SK-N-MC (cell line): Measurements from ENCODE around the gene UNC13C.

Source experiments
- DNase-seq: peaks from one replicate; pipeline ENCODE4 v3.0.0-alpha.2; 2011; ENCODE audit warnings: low read depth, low spot score
- H3K27ac ChIP-seq: fragments of 200-600 bp; sonication (generic); 2 replicates; pipeline ENCODE4 v1.5.1; 2016; ENCODE audit warnings: mixed run types
- H3K36me3 ChIP-seq: fragments of 200-600 bp; sonication (generic); 2 replicates; pipeline ENCODE4 v1.6.1; 2017; ENCODE audit warnings: antibody characterized with exemption, low read length, mixed read lengths; ENCODE audit not compliant: insufficient read depth
- H3K4me3 ChIP-seq: fragments of 200-600 bp; sonication (generic); 2 replicates; pipeline ENCODE4 v1.5.1; 2016
- H3K9ac ChIP-seq: fragments of 200-600 bp; sonication (generic); 2 replicates; pipeline ENCODE4 v1.8.0; 2017; ENCODE audit warnings: mixed run types, mixed read lengths; ENCODE audit not compliant: insufficient read length
- H3K9me3 ChIP-seq: fragments of 200-600 bp; sonication (generic); 2 replicates; pipeline ENCODE4 v1.6.1; 2017; ENCODE audit warnings: low read depth, mild to moderate bottlenecking, antibody characterized with exemption, low read length, moderate library complexity, mixed read lengths
- EZH2 ChIP-seq: fragments of 200-600 bp; sonication (generic); IDR thresholded peaks from one replicate; pipeline ENCODE4 v1.6.1; 2017; ENCODE audit warnings: antibody characterized with exemption
- FOXP2 ChIP-seq: optimal IDR thresholded peaks from 2 replicates; pipeline ENCODE3; 2011; ENCODE audit warnings: mild to moderate bottlenecking, moderate library complexity; ENCODE audit not compliant: insufficient read depth; ENCODE audit errors: extremely low read length, control extremely low read depth
- POLR2AphosphoS5 ChIP-seq: IDR thresholded peaks from 2 replicates; pipeline ENCODE4 v1.6.1; 2012; ENCODE audit warnings: mild to moderate bottlenecking, low read depth, low read length, borderline replicate concordance

Gene UNC13C

GRCh38 chr15:54462511-54462913 is 484.3 kb downstream of the UNC13C start:
- no peak for DNase-seq
- H3K36me3 ChIP-seq, result no peaks in the 10 kb centered on the region
- no peak overlapping the region for H3K9ac ChIP-seq
- TF ChIP-seq EZH2 (no peak), POLR2AphosphoS5 (no peak), FOXP2 (no peak)
- no peaks in the 10 kb centered on the region for H3K9me3 ChIP-seq
- H3K27ac ChIP-seq, result no peak overlapping the region
- H3K4me3 ChIP-seq, result no peak overlapping the region

- no peak for TF ChIP-seq FOXP2
- TF ChIP-seq POLR2AphosphoS5, result no peak
- no peak for TF ChIP-seq EZH2
- DNase-seq, result no peak
- Histone ChIP-seq H3K27ac (no peak overlapping the region), H3K36me3 (no peaks in the 10 kb centered on the region), H3K9me3 (no peaks in the 10 kb centered on the region), H3K4me3 (no peak overlapping the region), H3K9ac (no peak overlapping the region)
Measured at GRCh38 chr15:54481819-54482218, 503.6 kb downstream of the UNC13C start.

GRCh38 chr15:54482251-54482650 is 504.0 kb downstream of the UNC13C start:
- Histone ChIP-seq H3K4me3 (no peak overlapping the region), H3K36me3 (no peaks in the 10 kb centered on the region), H3K27ac (no peak overlapping the region), H3K9me3 (no peaks in the 10 kb centered on the region), H3K9ac (no peak overlapping the region)
- no peak for DNase-seq
- no peak for TF ChIP-seq EZH2
- no peak for TF ChIP-seq POLR2AphosphoS5
- no peak for TF ChIP-seq FOXP2

- Histone ChIP-seq H3K9ac (no peak overlapping the region), H3K9me3 (no peaks in the 10 kb centered on the region), H3K27ac (no peak overlapping the region), H3K4me3 (no peak overlapping the region), H3K36me3 (no peaks in the 10 kb centered on the region)
- no peak for TF ChIP-seq EZH2
- no peak for TF ChIP-seq FOXP2
- TF ChIP-seq POLR2AphosphoS5, result no peak
- no peak for DNase-seq
Measured at GRCh38 chr15:54500330-54500729, 522.1 kb downstream of the UNC13C start.

GRCh38 chr15:54502416-54503075 is 524.3 kb downstream of the UNC13C start:
- H3K36me3 ChIP-seq, result no peaks in the 10 kb centered on the region
- no peak overlapping the region for H3K27ac ChIP-seq
- TF ChIP-seq EZH2 (no peak), FOXP2 (no peak), POLR2AphosphoS5 (no peak)
- DNase-seq, result no peak
- H3K4me3 ChIP-seq, result no peak overlapping the region
- no peak overlapping the region for H3K9ac ChIP-seq
- no peaks in the 10 kb centered on the region for H3K9me3 ChIP-seq

- TF ChIP-seq POLR2AphosphoS5 (no peak), EZH2 (no peak), FOXP2 (no peak)
- Histone ChIP-seq H3K4me3 (no peak overlapping the region), H3K36me3 (no peaks in the 10 kb centered on the region), H3K9me3 (no peaks in the 10 kb centered on the region), H3K27ac (no peak overlapping the region), H3K9ac (no peak overlapping the region)
- DNase-seq, result no peak
Measured at GRCh38 chr15:54504695-54505094, 526.5 kb downstream of the UNC13C start.

- DNase-seq, result no peak
- Histone ChIP-seq H3K27ac (no peak overlapping the region), H3K9ac (no peak overlapping the region), H3K4me3 (no peak overlapping the region), H3K9me3 (no peaks in the 10 kb centered on the region), H3K36me3 (no peaks in the 10 kb centered on the region)
- TF ChIP-seq POLR2AphosphoS5 (no peak), EZH2 (no peak), FOXP2 (no peak)
Measured at GRCh38 chr15:54506977-54507524, 528.8 kb downstream of the UNC13C start.

GRCh38 chr15:54514601-54515000 is 536.4 kb downstream of the UNC13C start:
- Histone ChIP-seq H3K9me3 (no peaks in the 10 kb centered on the region), H3K9ac (no peak overlapping the region), H3K36me3 (no peaks in the 10 kb centered on the region), H3K27ac (no peak overlapping the region), H3K4me3 (no peak overlapping the region)
- DNase-seq, result no peak
- TF ChIP-seq POLR2AphosphoS5 (no peak), EZH2 (no peak), FOXP2 (no peak)

GRCh38 chr15:54515664-54516582 is 537.7 kb downstream of the UNC13C start:
- TF ChIP-seq EZH2, result no peak
- TF ChIP-seq FOXP2, result no peak
- no peak for TF ChIP-seq POLR2AphosphoS5

More at GRCh38 chr15:54515664-54516582, 537.7 kb downstream of the UNC13C start:
- Histone ChIP-seq H3K9me3 (no peaks in the 10 kb centered on the region), H3K27ac (no peak overlapping the region), H3K4me3 (no peak overlapping the region), H3K9ac (no peak overlapping the region), H3K36me3 (no peaks in the 10 kb centered on the region)
- no peak for DNase-seq
